NCI-H2196 treated with DMSO at 0.1 percent for 48 hours (cell line): ENCODE measurements around the gene PLCB1.
"Not testable (repeated sequence)": the region's sequence is repeated elsewhere in the genome, so short reads cannot be mapped to it uniquely, and the experiment has no call there.

Experiments used
- DNase-seq: peaks from one replicate; lab custom pipeline; 2025; ENCODE audit not compliant: unreplicated experiment; lab: John Stamatoyannopoulos, UW

The PLCB1 gene

GRCh38 chr20:8798505-8798904 is 666.4 kb downstream of the PLCB1 start:
- no peak for DNase-seq

GRCh38 chr20:8800089-8800488 is 668.0 kb downstream of the PLCB1 start:
- DNase-seq: no peak

GRCh38 chr20:8801686-8802085 is 669.6 kb downstream of the PLCB1 start:
- DNase-seq: no peak

GRCh38 chr20:8803065-8803464 is 671.0 kb downstream of the PLCB1 start:
- no peak for DNase-seq

GRCh38 chr20:8803941-8804340 is 671.9 kb downstream of the PLCB1 start:
- no peak for DNase-seq

- no peak for DNase-seq
Measured at GRCh38 chr20:8805737-8806442, 673.8 kb downstream of the PLCB1 start.

- no peak for DNase-seq
Measured at GRCh38 chr20:8807480-8808201, 675.6 kb downstream of the PLCB1 start.

- DNase-seq: no peak
Measured at GRCh38 chr20:8808202-8808535, 676.1 kb downstream of the PLCB1 start.

GRCh38 chr20:8809107-8809953 is 677.3 kb downstream of the PLCB1 start:
- DNase-seq: no peak

- DNase-seq: no peak
Measured at GRCh38 chr20:8811801-8812594, 679.9 kb downstream of the PLCB1 start.

- no peak for DNase-seq
Measured at GRCh38 chr20:8812817-8813216, 680.8 kb downstream of the PLCB1 start.

GRCh38 chr20:8815208-8815607 is 683.1 kb downstream of the PLCB1 start:
- DNase-seq: no peak

GRCh38 chr20:8829256-8829655 is 697.2 kb downstream of the PLCB1 start:
- DNase-seq: no peak

GRCh38 chr20:8834294-8834693 is 702.2 kb downstream of the PLCB1 start:
- DNase-seq: not testable (repeated sequence)

GRCh38 chr20:8834851-8835250 is 702.8 kb downstream of the PLCB1 start:
- no peak for DNase-seq

- DNase-seq: no peak
Measured at GRCh38 chr20:8837396-8837795, 705.3 kb downstream of the PLCB1 start.

- no peak for DNase-seq
Measured at GRCh38 chr20:8842525-8842924, 710.5 kb downstream of the PLCB1 start.

- no peak for DNase-seq
Measured at GRCh38 chr20:8844179-8844578, 712.1 kb downstream of the PLCB1 start.

- DNase-seq: no peak
Measured at GRCh38 chr20:8849990-8850389, 717.9 kb downstream of the PLCB1 start.

GRCh38 chr20:8851446-8851845 is 719.4 kb downstream of the PLCB1 start:
- no peak for DNase-seq

- DNase-seq: not testable (repeated sequence)
Measured at GRCh38 chr20:8851919-8852318, 719.9 kb downstream of the PLCB1 start.
